ENCODE results near the gene INPP4B. TPM values are rescaled to one million over a fixed set of nuclear protein-coding genes. Genes with fewer than 3 reads are reported as not detected.

The INPP4B gene
- total RNA-seq, 1 experiment from 2014 or later: 0.07 TPM

DNA sequence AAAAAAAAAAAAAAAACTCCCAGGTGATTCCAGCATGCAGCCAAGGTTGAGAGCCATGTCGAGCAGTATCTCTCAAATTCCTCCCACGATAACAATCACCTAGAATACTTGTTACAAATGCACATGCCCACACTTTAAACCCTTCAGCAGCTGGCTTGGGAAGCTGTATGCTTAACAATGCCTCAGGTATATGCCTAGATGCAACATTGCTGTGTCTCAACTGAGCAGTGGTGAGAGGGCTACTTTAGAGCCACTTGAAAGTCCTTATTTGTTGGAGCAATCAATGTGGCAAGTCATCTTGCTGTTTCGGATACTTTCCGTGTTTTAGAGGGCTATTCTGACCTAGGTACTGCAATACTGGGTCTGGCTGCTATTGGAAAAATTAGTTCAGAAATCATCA lies 487.4 kb downstream of the INPP4B start:
- Histone ChIP-seq H3K4ac (ENCODE audit: low read depth, low read length) (no peak overlapping the region), H3K79me2 (ENCODE audit: insufficient read depth, low read length) (no peaks in the 10 kb centered on the region), H3K56ac (ENCODE audit: insufficient read length, low read depth, low read length) (no peak overlapping the region), H4K5ac (ENCODE audit: insufficient read length, low read depth, low read length) (no peak overlapping the region), H3K23ac (ENCODE audit: insufficient read length, low read depth, low read length) (no peak overlapping the region), H3K9ac (ENCODE audit: extremely low read depth, insufficient read length, low read length) (no peak overlapping the region), H2BK12ac (ENCODE audit: insufficient read length, low read depth, low read length) (no peak overlapping the region), H3K9me3 (ENCODE audit: control insufficient read depth, low read depth, low read length) (no peaks in the 10 kb centered on the region), H3K14ac (ENCODE audit: insufficient read depth, low read length) (no peak overlapping the region), H3K27me3 (ENCODE audit: insufficient read depth, low read length) (no peaks in the 10 kb centered on the region), H3K4me1 (ENCODE audit: insufficient read depth, low read length) (no peaks in the 10 kb centered on the region), H2BK5ac (ENCODE audit: insufficient read length, low read length) (no peak overlapping the region), H2BK120ac (ENCODE audit: low read depth, low read length, poor library complexity, severe bottlenecking) (no peak overlapping the region), H2BK15ac (ENCODE audit: low read depth, low read length) (no peak overlapping the region), H3T11ph (ENCODE audit: low read length) (no peak overlapping the region), H4K91ac (ENCODE audit: insufficient read length, low read depth, low read length) (no peak overlapping the region), H4K8ac (replicated peaks; ENCODE audit: insufficient read length, low read depth, low read length) (no peak overlapping the region), H3K23me2 (ENCODE audit: insufficient read length, low read depth, low read length, poor library complexity, severe bottlenecking) (no peaks in the 10 kb centered on the region), H3K18ac (ENCODE audit: insufficient read length, low read depth, low read length) (peak overlapping the region; percentile 42), H3K27ac (ENCODE audit: insufficient read length, low read depth, low read length) (no peak overlapping the region), H2AFZ (ENCODE audit: low read length) (no peak overlapping the region), H4K20me1 (ENCODE audit: control insufficient read depth, insufficient read depth, insufficient read length) (no peaks in the 10 kb centered on the region), H2BK20ac (ENCODE audit: low read depth, low read length, poor library complexity, severe bottlenecking) (no peak overlapping the region), H2AK5ac (ENCODE audit: insufficient read length, low read length) (no peak overlapping the region), H3K79me1 (ENCODE audit: insufficient read depth, low read depth, low read length, poor library complexity, severe bottlenecking) (no peaks in the 10 kb centered on the region), H3K4me2 (ENCODE audit: insufficient read depth, insufficient read length, low read length) (no peak overlapping the region)
- H3K4me1 Mint-ChIP-seq: peaks cover 0 to 7% of the 10 kb centered on the region in 2 experiments; a peak in 1 of 4 replicates
- H3K36me3 Mint-ChIP-seq (ENCODE audit: insufficient read depth in 1 of 3, low read depth in 3 of 3): no peaks in the 10 kb centered on the region
- TF ChIP-seq, protein P1, sequence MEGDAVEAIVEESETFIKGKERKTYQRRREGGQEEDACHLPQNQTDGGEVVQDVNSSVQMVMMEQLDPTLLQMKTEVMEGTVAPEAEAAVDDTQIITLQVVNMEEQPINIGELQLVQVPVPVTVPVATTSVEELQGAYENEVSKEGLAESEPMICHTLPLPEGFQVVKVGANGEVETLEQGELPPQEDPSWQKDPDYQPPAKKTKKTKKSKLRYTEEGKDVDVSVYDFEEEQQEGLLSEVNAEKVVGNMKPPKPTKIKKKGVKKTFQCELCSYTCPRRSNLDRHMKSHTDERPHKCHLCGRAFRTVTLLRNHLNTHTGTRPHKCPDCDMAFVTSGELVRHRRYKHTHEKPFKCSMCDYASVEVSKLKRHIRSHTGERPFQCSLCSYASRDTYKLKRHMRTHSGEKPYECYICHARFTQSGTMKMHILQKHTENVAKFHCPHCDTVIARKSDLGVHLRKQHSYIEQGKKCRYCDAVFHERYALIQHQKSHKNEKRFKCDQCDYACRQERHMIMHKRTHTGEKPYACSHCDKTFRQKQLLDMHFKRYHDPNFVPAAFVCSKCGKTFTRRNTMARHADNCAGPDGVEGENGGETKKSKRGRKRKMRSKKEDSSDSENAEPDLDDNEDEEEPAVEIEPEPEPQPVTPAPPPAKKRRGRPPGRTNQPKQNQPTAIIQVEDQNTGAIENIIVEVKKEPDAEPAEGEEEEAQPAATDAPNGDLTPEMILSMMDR (conservative IDR thresholded peaks at IDR 0.05): no peak
- DNase-seq: no peak
- no peak overlapping the region for H3K27ac Mint-ChIP-seq
- no peaks in the 10 kb centered on the region for H3K27me3 Mint-ChIP-seq (ENCODE audit: low read depth)
- no CpG with 5 or more reads among the region's 4 CpGs for WGBS (ENCODE audit: extremely low coverage, insufficient read length, low lambda C conversion rate)
- no peak overlapping the region for H3K4me3 Mint-ChIP-seq
- no peaks in the 10 kb centered on the region for H3K9me3 Mint-ChIP-seq

Measured in H9 (cell line).